NCI-H774 (cell line): ENCODE data around the gene ABLIM2.
A peak's percentile ranks its signal among the peaks of the same experiment; 100 is the strongest.

Experiments used
- DNase-seq: peaks from one replicate; lab custom pipeline; 2025; lab: John Stamatoyannopoulos, UW

Gene ABLIM2

DNA sequence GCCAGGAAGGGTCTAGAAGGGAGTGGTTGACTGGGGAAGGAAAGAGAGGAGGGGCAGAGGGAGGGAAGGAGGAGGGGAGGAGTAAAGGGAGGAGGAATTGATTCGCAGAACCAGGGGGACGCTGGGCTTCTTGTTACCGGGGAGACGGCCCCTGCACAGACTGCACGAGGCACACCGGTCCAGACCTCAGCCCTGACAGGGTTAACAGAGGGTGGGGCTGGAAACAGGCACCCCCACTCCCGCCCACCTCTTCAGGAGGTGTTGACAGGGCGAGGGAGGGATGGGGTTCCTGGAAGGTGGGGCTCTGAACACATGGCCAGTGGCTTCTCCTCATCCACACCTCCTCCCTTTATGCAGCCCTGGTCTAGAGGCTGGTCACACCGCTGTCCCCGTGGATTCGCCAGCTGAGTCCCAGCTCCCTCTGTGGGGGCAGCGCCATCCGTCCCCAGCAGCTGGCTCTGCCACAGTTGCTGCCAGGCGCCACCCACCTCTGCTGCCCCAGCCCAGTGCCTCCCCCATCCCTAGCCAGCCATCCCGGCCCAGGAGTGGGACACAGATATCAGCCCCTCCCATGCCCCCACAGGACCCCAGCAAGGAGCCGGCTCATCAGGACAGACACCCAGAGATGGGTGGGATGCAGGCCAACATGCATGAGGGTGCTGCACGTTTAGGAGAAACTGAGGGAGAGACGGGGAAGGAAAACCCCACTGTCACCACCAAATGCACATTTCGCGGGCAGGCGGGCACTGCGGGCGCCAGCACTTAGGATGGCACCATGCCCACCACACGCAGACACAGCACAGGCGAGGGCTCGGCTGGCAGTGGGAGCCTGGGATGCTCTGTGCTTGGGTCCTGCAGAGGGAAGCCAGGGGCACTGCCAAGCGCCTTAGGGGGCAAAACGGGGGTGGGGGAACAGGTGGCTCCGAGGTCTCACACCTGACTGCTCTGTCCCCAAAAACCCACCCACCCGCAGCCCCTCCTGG is 87.6 kb downstream of the ABLIM2 start:
- no peak for DNase-seq

DNA sequence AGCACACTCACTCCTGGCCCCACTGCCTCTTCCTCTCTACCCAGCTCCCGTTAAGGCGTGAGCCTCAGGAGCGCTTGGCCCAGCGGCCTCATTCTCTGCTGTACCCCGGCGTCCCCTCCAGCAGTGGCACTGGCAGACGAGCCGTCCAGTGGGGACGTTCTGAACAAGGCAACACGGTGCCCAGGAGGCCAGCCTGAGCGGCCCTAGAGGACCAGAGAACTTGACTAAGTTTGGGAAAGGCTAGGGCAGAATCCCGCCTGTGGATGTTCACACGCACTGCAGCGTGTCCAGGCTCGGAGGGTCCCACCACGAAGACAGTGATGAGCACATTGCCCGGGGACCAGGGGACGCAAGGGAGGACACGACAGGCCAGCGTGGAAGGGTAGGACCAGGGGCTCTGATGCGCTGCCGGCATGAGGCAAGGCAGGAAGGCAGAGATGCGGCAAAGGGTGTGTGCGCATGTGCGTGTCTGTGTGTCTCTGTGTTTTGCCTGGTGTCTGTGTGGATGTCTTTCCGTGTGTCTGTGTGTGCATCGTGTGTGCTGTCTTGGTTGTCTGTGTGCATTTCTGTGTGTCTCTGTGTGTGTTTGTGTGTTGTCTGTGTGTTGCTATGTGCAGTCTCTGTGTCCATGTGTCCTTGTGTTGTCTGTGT is 89.4 kb downstream of the ABLIM2 start:
- no peak for DNase-seq

DNA sequence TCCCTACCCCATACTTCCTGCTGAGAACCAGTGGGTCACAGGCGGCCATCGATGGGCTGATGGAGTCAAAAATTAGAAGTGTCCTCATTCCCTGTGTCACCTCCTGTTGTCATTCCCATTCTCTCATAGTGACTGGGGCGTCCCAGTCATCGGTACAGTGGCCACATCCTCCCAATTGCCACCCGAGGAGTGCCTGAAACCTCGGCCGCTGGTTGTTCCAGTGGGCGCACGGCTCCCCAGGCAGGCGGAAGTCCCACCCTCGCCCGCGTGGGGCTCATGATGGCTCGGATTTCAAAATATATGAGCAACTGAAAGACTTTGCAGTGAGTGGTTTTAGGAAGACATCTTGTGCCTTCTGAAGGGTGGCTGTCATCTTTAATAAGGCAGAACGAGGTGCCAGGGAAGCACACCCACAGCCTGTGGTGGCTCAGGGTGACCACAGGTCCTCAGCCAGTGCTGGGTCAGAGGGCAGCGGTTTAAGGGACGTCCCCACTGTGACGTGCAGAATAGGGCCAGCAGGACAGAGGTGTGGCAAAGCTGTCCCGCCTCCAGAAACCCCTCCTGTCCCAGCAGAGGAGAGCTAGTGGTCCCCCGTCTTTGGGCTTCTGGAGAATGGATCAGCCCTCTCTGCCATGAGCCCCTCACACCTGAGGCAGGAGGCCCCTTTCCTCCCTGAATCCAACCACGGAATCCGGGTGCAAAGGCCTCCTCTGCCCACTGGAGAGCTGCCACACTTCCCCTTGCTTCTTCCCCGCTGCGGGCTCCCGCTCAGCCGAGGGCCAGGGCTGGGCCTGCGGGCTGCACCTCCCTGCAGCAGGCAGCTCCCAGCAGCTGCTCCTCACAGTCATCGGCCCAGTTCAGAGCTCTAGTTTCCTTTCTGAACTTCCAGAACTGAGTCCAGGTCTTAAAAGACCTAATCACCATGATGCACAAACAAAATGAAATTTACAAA is 90.4 kb downstream of the ABLIM2 start:
- no peak for DNase-seq

DNA sequence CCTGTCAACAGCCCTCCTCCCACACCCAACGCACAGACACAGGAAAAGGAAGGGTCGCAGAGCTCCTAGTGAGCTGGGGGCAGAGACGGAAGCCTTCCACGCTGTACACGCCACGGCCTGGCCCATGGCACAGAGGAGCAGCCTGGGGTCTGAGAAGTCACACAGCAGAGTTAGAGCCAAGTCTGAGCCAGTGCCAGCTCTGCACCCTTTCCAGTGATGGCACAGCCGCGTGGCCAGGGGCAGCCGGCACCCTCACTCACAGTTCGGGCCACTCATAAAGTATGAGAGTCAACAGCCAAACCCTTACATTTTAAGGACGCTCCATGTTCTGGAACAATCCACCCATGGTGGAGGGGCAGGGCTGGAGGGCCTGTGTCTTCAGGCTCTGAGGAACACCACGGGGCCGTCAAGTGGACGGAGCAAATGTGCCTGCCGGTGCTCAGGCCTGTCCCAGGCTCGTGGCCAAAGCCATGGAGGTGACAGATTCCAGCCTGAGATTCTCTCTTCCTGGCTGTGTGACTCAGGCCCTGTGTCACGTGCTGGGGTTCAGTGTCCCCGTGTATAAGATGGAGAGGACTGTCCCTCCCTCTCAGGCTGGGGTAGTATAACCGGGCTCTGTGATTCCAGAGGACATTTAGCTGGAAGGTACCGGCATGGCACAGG is 91.2 kb downstream of the ABLIM2 start:
- DNase-seq, result no peak

DNA sequence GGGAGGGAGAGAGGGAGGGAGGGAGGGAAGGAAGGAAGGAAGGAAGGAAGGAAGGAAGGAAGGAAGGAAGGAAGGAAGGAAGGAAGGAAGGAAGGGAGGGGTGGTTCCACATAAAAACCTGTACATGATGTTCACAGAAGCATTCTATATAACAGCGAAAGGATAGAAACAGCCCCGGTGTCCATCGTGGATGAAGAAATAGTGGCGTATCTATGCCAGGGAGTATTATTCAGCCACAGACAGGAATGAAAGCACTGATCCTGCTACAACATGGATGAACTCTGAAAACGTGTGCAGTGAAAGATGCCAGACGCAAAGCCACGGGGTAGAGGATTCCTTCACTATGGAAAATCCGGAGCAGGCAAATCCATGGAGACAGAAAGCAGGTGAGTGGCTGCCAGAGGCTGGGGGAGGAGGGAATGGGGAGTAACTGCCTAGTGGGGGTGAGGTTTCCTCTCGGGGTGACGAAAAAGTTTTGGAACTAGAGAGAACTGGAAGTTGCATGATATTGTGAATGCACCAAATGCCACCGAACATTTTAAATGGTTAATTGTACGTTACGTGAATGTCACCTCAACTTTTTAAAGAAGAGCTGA is 92.2 kb downstream of the ABLIM2 start:
- DNase-seq, result no peak

GRCh38 chr4:8063974-8064563 is 94.5 kb downstream of the ABLIM2 start:
- no peak for DNase-seq

GRCh38 chr4:8061573-8061972 is 97.0 kb downstream of the ABLIM2 start:
- DNase-seq, result no peak

DNA sequence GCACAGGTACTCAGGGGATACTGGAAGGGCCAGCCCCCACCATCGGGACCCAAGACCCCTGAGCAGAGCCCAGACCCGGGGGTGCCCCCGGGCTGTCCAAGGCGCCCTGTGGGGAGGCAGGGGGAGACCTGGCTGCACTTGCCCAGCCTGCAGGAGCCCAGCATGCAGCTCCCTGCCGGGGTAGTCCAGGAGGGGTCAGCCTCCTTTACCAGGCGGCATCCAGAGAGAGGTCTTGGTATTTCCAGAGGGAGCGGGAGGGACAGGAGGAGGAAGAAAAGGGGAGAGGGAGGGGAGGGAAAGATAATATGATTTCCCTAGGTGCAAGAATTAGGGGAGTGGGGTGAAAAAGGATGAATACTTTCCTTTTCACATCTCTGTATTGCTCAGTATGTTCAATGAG is 97.5 kb downstream of the ABLIM2 start:
- DNase-seq, result no peak

GRCh38 chr4:8060632-8061031 is 98.0 kb downstream of the ABLIM2 start:
- DNase-seq, result no peak

GRCh38 chr4:8058031-8058479 is 100.6 kb downstream of the ABLIM2 start:
- no peak for DNase-seq

DNA sequence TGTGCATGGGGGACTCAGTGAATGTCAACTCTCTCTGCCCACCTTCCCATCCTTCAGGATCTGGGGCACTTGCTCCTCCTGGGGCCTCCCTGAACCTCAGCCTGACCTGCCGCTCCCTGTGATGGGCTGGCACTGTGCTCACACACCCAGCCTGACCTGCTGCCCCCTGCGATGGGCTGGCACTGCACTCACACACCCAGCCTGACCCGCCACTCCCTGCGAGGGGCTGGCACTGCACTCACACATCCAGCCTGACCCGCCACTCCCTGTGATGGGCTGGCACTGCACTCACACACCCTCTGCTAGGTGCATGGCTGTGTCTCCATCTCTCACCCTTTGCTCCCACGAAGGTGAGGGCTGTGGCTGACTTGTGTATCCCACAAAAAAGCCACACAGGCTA is 103.4 kb downstream of the ABLIM2 start:
- DNase-seq, result no peak

DNA sequence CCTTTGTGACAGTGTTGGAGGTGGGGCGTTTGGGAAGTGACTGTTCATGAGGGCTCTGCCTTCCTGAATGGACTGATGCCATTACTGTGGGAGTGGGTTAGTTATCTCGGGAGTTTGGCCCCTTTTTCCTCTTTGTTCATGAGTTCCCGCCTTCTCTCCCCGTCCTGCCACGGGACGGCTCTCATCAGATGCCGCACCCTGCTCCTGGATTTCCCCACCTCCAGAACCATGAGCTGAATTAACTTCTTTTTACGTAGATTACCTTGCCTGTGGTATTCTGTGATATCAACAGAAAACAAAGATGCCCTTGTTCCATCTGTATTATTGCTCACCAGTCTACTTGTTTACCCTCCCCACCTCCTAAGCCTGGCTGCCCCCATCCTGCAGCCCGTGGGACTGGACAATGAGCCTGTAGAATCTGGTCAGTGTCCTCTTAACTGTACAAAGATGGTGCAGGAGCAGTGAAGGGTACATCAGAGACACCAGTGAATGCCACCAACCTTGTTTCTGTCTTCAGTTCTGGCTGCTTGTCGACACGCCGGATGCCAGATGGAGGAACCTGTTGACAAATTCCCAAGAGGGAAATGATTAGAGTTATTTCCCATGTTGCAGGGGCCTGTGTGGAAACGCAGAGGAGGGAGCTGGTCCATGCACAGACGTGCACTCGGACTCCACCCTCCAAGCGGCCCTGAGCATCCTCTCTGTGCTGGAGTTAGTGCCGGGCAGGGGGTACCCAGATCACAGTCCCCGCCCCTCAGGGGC is 104.7 kb downstream of the ABLIM2 start:
- DNase-seq, result no peak

- no peak for DNase-seq
Observed at GRCh38 chr4:8052160-8052691, 106.4 kb downstream of the ABLIM2 start.

DNA sequence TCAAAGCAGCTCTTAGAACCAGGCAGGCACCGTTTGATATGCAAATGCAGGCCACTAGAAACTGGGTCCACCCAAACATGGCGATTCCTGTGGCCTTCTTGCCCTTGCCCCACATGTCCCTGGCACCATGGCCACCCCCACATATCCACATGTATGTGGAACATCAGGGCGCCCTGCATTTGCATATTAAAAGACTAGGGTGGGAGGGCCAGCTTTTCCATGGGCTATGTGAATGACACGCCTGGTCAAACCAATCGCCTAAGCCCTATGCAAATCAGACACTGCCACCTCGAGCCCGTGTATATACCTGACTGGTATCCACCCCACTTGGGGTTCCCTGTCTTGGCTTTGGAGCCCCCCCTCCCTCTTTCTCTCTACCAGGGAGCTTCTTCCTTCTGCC is 107.0 kb downstream of the ABLIM2 start:
- no peak for DNase-seq

DNA sequence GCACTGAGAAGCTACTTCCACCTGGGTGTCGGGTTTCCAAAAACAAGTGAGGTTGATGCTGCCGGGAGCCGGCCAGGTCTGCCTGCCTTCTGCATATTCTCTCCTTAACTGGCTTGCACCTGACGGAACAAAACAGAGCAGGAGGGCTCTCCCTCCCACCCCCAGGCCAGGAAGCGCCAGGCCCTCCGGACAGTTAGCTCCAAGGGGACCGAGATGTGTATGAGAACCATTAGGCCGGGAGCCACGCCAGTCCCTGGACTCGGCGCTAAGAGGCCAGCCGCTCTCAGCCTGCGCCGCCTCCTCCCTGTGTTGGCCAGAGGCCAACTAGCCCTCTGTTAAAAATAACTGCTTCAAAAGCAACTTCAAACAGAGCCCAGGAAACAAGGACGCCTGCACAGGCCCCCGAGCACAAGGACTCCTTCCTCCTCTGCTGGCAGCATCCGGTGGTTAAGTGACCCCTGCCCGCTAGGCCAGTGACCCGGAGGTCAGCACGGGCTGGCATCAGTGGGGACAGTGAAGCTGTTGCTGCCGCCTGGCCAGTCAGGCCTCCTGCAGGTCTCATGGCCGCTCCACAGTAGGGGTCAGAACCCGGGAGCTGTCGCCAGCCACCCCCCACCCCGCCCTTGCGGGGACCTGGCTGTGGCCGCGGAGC is 107.9 kb downstream of the ABLIM2 start:
- peak; percentile 61 for DNase-seq

- DNase-seq, result no peak
Observed at GRCh38 chr4:8050180-8050554, 108.4 kb downstream of the ABLIM2 start.

DNA sequence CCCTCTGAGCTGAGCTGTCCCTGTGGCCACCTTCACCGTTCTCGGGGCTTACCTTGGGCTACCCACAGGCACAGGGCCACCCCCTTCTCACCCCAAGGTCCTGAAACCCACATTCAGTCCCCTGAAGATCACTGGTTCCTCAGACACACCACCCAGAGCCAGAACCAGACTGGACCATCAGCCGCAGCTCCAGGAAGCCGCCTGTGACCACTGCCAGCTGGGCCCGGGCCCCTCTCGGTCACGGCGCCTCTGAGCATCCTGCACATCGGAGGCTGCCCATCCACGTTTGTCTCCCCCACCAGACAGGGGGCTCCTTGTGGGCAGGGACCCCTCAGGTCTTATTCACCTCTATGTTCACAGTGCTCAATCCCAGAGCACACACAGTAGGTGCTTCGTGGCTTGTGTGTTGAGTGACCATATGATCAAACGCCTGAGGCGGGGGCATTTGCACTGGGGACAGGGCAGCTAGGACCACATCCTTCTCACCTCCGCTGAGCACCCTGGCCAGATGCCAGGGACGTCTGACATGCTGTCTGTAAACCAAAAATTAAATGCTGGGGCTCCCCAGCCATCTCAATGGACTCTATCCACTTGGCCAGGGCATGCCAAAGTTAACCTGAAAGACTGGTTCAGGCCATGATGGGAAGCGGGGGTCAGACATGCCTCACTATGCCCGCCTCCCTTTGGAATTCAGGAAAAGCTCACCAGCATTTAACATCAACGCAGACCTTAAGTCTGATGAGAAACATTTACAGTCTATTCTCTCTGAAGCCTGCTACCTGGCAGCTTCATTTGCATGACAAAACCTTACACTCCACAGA is 109.5 kb downstream of the ABLIM2 start:
- DNase-seq, result no peak
